Right lobe of liver (tissue), 6 donors: ENCODE measurements around the gene RER1. TPM values are rescaled to one million over a fixed set of nuclear protein-coding genes. Genes with fewer than 3 reads are reported as not detected.

Experiments
- ATAC-seq, 4 donors: fragments of 200-7000 bp; cut with Tn5 transposase; one replicate each; pipeline ENCODE4 v1.9.1; 2020; ENCODE audit warnings: mild to moderate bottlenecking in 4 of 4, moderate library complexity in 4 of 4
- DNase-seq, 3 donors: peaks; one replicate each; pipeline ENCODE4 v3.0.0-alpha.2; 2020
- H3K27ac ChIP-seq, 3 donors: fragments of 200-600 bp; one replicate each; pipeline ENCODE4 v1.8.0; 2022
- H3K27me3 ChIP-seq, 2 donors: fragments of 200-600 bp; one replicate each; pipeline ENCODE4 v1.8.0; 2022
- H3K36me3 ChIP-seq, 4 donors: fragments of 200-600 bp; sonication (generic) in 1 of 4; one replicate each; pipeline versions ENCODE4 v1.5.1 to v1.8.0; 2017 to 2022; ENCODE audit warnings: control low read depth in 1 of 4
- H3K4me1 ChIP-seq, 4 donors: fragments of 200-600 bp; sonication (generic) in 1 of 4; one replicate each; pipeline versions ENCODE4 v1.5.1 to v1.8.0; 2017 to 2022; ENCODE audit warnings: control low read depth in 1 of 4
- H3K4me3 ChIP-seq, 3 donors: fragments of 200-600 bp; one replicate each; pipeline ENCODE4 v1.8.0; 2022
- H3K9me3 ChIP-seq, 4 donors: fragments of 200-600 bp; sonication (generic) in 1 of 4; one replicate each; pipeline versions ENCODE4 v1.5.1 to v1.8.0; 2017 to 2022; ENCODE audit warnings: control low read depth in 1 of 4
- POLR2A ChIP-seq: fragments of 450-650 bp; IDR thresholded peaks from one replicate; pipeline ENCODE4 v1.6.1; 2017; ENCODE audit warnings: antibody characterized with exemption, mild to moderate bottlenecking
- WGBS: methylation state at CpG from one replicate; pipeline ENCODE4 v1.1.6; 2018; ENCODE audit warnings: low coverage, low lambda C conversion rate; ENCODE audit not compliant: insufficient coverage; ENCODE audit errors: missing lambda C conversion rate; 5-methylcytosine and 5-hydroxymethylcytosine counted together
- intact Hi-C, 2 donors: fragments of 100-400 bp; cut with DNase I; formaldehyde crosslinking; loops; one replicate each; pipeline versions ENCODE4 v1.11.2 to v1.14.1; 2022
- long read RNA-seq: library from polyadenylated mRNA; unstranded; transcript quantifications from one replicate; pipeline ENCODE4 v2.0.0, GENCODE V29; 2019
- total RNA-seq, 6 experiments: library from RNA; depleted of rRNA in 2 of 6; stranded (reverse); fragments of >200 nt in 2 of 6; fragmentation: NEBNext Ultra II Directional in 3 of 6; extraction: Animal tissue kit (Norgen Biotek cat#: 25700) in 3 of 6; gene quantifications; one replicate each; pipeline versions ENCODE4 v1.1.0 to v1.2.4, GENCODE V29; 2016 to 2023
- TF ChIP-seq, protein P1 (sequence below), 4 donors: fragments of 200-600 bp in 3 of 4; fragments of 450-650 bp in 1 of 4; IDR thresholded peaks; one replicate each; pipeline versions ENCODE4 v1.5.1 to v1.8.0; 2016 to 2022; ENCODE audit warnings: antibody characterized with exemption in 4 of 4, mild to moderate bottlenecking in 2 of 4
- donor health status: DM: no; HTN: yes; CAD: no.
- donor health status: DM: no; HTN: no; CAD: no.
- donor health status: DM: no; HTN: no; CAD: no.
- donor health status: DM: no; HTN: yes; CAD: no.
- donor health status: DM: no; HTN: yes; CAD: no.

Gene RER1, protein sequence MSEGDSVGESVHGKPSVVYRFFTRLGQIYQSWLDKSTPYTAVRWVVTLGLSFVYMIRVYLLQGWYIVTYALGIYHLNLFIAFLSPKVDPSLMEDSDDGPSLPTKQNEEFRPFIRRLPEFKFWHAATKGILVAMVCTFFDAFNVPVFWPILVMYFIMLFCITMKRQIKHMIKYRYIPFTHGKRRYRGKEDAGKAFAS
- 100 to 1,000 TPM in 4 of 6 experiments, 10 to 100 TPM in 2; 76.5 to 166 (median 122) TPM for total RNA-seq
- long read RNA-seq, transcript RER1-209 (7 exons, 3,044 nt): major isoform, 16 of 27 reads
- long read RNA-seq, partial matches to known transcripts: 1 of 27 reads
- long read RNA-seq, other reads (novel, unspliced or antisense): 8 of 27 reads

DNA sequence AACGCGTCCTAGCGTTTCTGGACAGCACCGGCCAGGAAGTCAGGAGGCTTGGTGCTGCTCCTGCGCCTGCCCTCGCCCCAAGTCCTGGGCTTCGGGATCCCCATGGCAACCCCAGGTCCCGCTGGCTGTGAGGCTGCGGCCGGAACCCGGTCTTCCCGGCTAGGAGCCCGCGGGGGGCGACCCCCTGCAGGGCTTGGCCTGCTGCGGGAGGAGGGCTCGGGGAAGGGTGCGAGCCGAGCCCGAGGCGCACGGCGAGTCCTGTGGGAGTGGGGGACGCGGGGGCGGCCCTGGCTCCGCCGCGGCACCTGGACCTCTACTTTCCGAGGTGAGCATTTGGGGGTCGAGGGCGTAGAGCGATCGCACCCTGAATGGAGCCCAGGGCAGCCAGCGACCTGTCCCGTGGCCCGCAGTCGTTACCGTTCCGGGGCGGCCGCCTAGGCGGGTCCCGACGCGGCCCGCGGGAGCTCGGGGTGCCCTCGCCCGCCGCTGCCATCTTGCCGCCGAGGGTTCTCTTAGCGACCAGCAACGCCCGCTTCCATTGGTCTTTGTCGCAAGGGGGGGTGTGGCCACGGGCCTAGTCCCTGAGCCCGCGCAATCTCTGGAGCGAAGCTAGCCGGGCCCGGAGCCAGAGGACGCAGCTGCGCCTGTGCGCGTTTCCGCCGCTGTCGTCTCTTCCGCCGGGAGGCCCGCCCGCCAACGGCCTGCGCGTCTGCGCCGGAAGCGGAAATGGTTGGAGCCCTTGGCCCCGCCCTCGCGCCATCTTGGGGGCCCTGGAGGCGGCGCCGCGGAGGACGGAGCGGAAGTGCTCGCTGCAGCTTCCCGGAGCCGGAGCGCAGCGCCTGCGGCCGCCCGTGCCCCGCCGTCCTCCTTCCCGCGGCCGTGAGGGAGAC is at the start of gene RER1, which contains the start of gene MORN1:
Gene RER1, plus strand, starts transcription at position 801 of the 890 bp plus-strand sequence. CDS start 3,950 bp downstream, outside the sequence.
Gene MORN1, minus strand, starts transcription at position 514 of the 890 bp plus-strand sequence. Its CDS starts 21 bp downstream, at position 493.
- WGBS: 0% methylated on average over 4 of the region's 103 CpGs
- peak; percentile 91 to 96 (median 94) for ATAC-seq
- TF ChIP-seq, protein P1, sequence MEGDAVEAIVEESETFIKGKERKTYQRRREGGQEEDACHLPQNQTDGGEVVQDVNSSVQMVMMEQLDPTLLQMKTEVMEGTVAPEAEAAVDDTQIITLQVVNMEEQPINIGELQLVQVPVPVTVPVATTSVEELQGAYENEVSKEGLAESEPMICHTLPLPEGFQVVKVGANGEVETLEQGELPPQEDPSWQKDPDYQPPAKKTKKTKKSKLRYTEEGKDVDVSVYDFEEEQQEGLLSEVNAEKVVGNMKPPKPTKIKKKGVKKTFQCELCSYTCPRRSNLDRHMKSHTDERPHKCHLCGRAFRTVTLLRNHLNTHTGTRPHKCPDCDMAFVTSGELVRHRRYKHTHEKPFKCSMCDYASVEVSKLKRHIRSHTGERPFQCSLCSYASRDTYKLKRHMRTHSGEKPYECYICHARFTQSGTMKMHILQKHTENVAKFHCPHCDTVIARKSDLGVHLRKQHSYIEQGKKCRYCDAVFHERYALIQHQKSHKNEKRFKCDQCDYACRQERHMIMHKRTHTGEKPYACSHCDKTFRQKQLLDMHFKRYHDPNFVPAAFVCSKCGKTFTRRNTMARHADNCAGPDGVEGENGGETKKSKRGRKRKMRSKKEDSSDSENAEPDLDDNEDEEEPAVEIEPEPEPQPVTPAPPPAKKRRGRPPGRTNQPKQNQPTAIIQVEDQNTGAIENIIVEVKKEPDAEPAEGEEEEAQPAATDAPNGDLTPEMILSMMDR (IDR thresholded peaks at IDR 0.05): peak in 1 of 4 donors; percentile 12
- peak; percentile 95 for TF ChIP-seq POLR2A
- Histone ChIP-seq H3K4me1 (peaks cover 0 to 21% (median 5%) of the 10 kb centered on the region in 4 donors), H3K36me3 (peaks cover 0 to 8% (median 4%) of the 10 kb centered on the region in 4 donors), H3K27me3 (no peaks in the 10 kb centered on the region), H3K4me3 (peak within 1 kb of the TSS; percentile 86 to 99 (median 96)), H3K9me3 (no peaks in the 10 kb centered on the region), H3K27ac (peak within 1 kb of the TSS; percentile 45 to 72 (median 69))
- peak; percentile 100 for DNase-seq
- intact Hi-C loops: no loop called here

DNA sequence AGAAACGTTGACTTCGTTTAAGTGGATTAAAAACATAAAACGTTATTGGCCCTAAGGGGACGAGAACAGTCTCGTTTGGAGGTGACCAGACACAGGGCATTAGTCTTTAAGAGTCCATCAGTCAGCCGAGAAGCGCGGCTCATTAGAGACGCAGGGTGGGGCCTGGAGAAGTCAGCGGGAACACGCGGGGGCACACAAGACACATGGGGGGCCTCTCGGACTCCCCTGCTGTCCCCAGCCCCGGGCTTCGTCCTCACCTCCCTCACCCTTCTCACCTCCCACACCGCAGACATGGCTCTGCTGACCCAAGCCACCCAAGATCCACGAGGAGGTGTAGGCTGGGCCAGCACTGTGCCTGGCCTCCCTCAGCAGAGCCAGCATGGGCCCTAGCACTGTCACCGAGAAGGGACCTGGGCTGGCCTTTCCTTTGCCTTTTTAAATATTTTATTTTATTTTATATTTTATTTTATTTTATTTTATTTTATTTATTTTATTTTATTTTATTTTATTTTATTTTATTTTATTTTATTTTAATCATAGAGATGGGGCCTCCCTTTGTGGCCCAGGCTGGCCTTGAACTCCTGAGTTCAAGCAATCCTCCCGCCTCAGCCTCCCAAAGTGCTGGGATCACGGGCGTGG is 49.1 kb upstream of the RER1 start:
- no peak overlapping the region for H3K27ac ChIP-seq
- no peaks in the 10 kb centered on the region for H3K4me1 ChIP-seq
- no peak for TF ChIP-seq POLR2A
- TF ChIP-seq, protein P1 (IDR thresholded peaks at IDR 0.05): no peak
- DNase-seq (no peak), ATAC-seq (no peak)
- H3K4me3 ChIP-seq: no peak overlapping the region
- H3K36me3 ChIP-seq: no peaks in the 10 kb centered on the region
- intact Hi-C loops: no loop called here
- H3K9me3 ChIP-seq: no peaks in the 10 kb centered on the region
- H3K27me3 ChIP-seq: no peaks in the 10 kb centered on the region
- WGBS: 78% methylated on average over 13 of the region's 21 CpGs

DNA sequence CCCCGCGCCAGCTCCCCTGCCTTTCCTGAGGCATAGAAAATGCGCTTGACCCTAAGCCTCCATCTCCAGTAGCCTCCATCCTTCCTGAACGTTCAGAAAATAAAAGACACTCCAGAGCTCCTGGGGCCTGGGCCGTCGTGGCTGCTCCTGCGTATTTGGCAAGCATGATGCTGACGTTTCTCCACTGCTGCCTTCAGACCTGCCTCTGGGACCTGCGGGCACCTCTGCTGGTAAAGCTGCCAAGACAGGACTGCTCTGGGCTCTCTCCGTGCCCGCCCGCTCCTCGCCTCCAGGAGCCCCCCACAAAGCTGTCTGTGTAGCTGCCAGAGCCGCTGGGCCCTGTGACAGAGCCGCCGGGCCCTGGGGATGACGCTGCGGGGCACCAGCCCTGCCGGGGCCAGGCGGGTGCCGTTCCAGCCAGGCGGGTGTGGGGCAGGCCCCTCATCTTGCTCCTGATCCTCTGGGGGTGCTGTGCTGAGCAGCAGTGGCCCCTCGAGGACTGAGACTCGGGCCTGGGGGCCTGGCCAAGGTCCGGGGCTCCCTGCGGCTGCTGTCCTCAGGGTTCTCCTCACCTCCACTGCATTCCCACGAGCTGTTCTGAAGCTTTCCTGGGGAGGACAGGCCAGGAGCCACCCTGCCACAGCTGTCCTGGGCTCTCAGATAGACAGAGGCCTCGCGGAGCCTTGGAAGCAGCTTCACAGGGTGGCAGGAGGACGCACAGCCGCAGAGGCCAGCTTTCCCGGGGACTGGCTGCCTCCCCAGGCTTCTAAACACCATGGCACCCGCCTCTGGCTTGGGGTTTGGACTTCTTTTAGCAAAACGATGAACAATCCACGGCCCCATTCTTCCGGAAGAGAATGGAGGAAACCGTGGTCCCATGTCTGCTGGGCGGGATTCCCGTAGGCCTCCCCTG is 48.4 kb upstream of the RER1 start:
- Histone ChIP-seq H3K4me3 (no peak overlapping the region), H3K36me3 (no peaks in the 10 kb centered on the region), H3K4me1 (no peaks in the 10 kb centered on the region), H3K27me3 (no peaks in the 10 kb centered on the region), H3K9me3 (no peaks in the 10 kb centered on the region), H3K27ac (no peak overlapping the region)
- WGBS: 82% methylated on average over 6 of the region's 39 CpGs
- intact Hi-C loops: no loop called here
- ATAC-seq (no peak), DNase-seq (peak in 1 of 3 donors; percentile 41)
- TF ChIP-seq, protein P1 (IDR thresholded peaks at IDR 0.05): no peak
- no peak for TF ChIP-seq POLR2A
